ENCODE measurements around the gene DNAH1. TPM values are rescaled to one million over a fixed set of nuclear protein-coding genes. Genes with fewer than 3 reads are reported as not detected.
A peak's percentile ranks its signal among the peaks of the same experiment; 100 is the strongest.

Gene DNAH1
- total and polyA plus RNA-seq, 2 donors (not counting 1 experiment from before 2014, with no cell fraction given) = 47.2 to 59.2 TPM

DNA sequence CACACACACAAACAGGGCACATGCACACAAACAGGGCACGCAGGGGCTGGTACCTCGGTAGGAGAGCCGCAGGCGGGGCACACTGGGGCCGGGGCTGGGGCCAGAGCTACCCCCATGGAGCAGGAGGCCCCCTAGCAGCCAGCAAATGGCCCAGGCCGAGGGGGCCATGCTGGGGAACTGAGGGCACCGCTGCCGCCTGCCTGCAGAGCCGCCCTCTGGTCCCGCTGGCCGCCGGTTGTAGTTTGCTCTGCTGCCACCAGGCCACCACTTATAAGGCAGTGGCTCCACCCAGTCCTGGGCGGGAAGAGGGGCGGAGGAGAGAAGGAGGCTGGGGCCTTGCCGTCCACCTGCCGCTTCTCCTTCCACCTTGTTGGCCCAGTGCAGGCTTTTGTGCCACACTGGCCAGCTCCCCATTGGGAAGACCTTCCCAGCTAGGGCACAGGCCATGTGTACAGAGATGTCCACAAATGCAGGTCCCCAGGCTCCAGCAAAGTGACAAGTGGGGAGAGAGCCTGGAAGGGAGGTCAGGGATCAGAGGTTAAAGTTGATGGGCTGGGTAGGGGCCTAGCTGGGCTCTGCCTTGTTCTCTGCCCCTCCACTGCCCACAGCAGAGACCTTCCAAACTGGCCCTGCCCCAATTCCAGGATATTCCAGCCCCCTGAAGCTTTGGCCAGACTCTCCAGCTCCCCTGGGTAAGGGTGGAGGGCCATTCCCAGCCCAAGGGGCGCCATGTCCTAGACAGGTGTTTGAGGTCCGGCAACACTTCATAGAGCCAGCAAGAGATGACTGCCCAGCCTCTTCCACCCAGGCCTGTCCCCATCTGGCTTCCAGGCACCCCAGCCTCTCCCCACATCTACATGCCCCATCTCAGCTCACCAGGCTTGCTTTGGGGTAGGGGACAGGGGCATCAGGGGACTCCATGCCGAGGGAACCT is 129.0 kb downstream of the DNAH1 start, which contains the start of gene SEMA3G:
Gene SEMA3G, minus strand, starts transcription at position 244 of the 934 bp plus-strand sequence. Its CDS starts 76 bp downstream, at position 168.
- Histone ChIP-seq H3K36me3 (replicated peaks in 1 of 2; ENCODE audit: control extremely low read depth in 1 of 2, control insufficient read depth in 1 of 2, extremely low read depth in 1 of 2, insufficient read depth in 2 of 2, low read length in 1 of 2) (no peaks in the 10 kb centered on the region), H3K27me3 (replicated peaks in 1 of 4; ENCODE audit: control extremely low read depth in 1 of 4, control insufficient read depth in 3 of 4, insufficient read depth in 4 of 4, low read length in 3 of 4) (no peaks in the 10 kb centered on the region), H3K4me2 (replicated peaks; ENCODE audit: low read depth, low read length, poor library complexity, severe bottlenecking) (peak within 1 kb of the TSS; percentile 56), H2AFZ (ENCODE audit: insufficient read depth, low read depth, low read length, poor library complexity, severe bottlenecking) (peak within 1 kb of the TSS; percentile 67), H3K9me3 (ENCODE audit: control extremely low read depth in 1 of 3, control insufficient read depth in 2 of 3, insufficient read depth in 1 of 3, low read length in 2 of 3) (no peaks in the 10 kb centered on the region), H4K20me1 (ENCODE audit: control insufficient read depth, insufficient read depth, low read length, poor library complexity, severe bottlenecking) (no peaks in the 10 kb centered on the region), H3K4me3 (ENCODE audit: control extremely low read depth in 1 of 5, extremely low read depth in 1 of 5, insufficient read depth in 1 of 5, low read depth in 2 of 5, low read length in 4 of 5) (no peak within 1 kb of the TSS), H3K79me2 (ENCODE audit: control insufficient read depth, insufficient read depth, low read length) (no peaks in the 10 kb centered on the region), H3K27ac (ENCODE audit: low read length in 2 of 2) (no peak within 1 kb of the TSS), H3K9ac (ENCODE audit: low read length) (no peak within 1 kb of the TSS), H3K4me1 (ENCODE audit: control insufficient read depth in 2 of 2, insufficient read depth in 2 of 2, low read length in 2 of 2) (peaks cover 0 to 13% of the 10 kb centered on the region in 2 donors)
- H3K9me3 Mint-ChIP-seq (ENCODE audit: insufficient read depth) = no peaks in the 10 kb centered on the region
- H3K27me3 Mint-ChIP-seq = no peaks in the 10 kb centered on the region
- POLR2A ChIA-PET = no interaction called here
- TF ChIP-seq EZH2 (IDR thresholded peaks at IDR 0.05; ENCODE audit: borderline replicate concordance, insufficient read depth, low read depth, low read length, poor library complexity, severe bottlenecking) = no peak
- TF ChIP-seq, protein P1, sequence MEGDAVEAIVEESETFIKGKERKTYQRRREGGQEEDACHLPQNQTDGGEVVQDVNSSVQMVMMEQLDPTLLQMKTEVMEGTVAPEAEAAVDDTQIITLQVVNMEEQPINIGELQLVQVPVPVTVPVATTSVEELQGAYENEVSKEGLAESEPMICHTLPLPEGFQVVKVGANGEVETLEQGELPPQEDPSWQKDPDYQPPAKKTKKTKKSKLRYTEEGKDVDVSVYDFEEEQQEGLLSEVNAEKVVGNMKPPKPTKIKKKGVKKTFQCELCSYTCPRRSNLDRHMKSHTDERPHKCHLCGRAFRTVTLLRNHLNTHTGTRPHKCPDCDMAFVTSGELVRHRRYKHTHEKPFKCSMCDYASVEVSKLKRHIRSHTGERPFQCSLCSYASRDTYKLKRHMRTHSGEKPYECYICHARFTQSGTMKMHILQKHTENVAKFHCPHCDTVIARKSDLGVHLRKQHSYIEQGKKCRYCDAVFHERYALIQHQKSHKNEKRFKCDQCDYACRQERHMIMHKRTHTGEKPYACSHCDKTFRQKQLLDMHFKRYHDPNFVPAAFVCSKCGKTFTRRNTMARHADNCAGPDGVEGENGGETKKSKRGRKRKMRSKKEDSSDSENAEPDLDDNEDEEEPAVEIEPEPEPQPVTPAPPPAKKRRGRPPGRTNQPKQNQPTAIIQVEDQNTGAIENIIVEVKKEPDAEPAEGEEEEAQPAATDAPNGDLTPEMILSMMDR (IDR thresholded peaks at IDR 0.05) = peak; percentile 55
- no peak within 1 kb of the TSS for H3K27ac Mint-ChIP-seq
- H3K4me1 Mint-ChIP-seq = peaks cover 6% of the 10 kb centered on the region
- CTCF ChIA-PET = interaction anchor here (1.4 to 5.7 kb wide), 10 partner anchors 9 to 225 kb away, joined by 4 to 61 read pairs (median 10); partner anchors contain the start of genes NISCH and UQCC5
- intact Hi-C loops (cut with micrococcal nuclease) = loop anchor here (1.0 kb wide), 2 partner anchors 10 to 72 kb away; partner anchors contain the start of gene NISCH
- ATAC-seq (ENCODE audit: low read depth) (peak; percentile 96), DNase-seq (peak; percentile 80)
- 32% methylated on average over 18 of the region's 19 CpGs for WGBS (ENCODE audit: insufficient coverage)
- H3K4me3 Mint-ChIP-seq = no peak within 1 kb of the TSS
